ENCODE data around the gene BCR.

The BCR gene

DNA sequence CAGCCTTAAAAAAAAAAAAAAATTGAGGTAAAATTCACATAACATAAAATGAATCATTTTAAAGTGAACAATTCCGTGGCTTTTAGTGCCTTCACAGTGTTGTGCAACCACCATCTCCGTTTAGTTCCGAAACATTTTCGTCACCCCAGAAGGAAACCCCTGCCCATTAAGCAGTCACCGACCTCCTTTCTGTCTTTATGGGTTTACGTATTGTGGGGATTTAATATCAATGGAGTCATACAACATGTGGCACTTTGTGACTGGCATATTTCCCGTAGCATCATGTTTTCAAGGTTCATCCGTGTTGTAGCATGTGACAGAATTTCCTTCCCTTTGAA lies 65.5 kb downstream of the BCR start:
- no peak for DNase-seq (ENCODE audit: low spot score)
- TF ChIP-seq, protein P1, sequence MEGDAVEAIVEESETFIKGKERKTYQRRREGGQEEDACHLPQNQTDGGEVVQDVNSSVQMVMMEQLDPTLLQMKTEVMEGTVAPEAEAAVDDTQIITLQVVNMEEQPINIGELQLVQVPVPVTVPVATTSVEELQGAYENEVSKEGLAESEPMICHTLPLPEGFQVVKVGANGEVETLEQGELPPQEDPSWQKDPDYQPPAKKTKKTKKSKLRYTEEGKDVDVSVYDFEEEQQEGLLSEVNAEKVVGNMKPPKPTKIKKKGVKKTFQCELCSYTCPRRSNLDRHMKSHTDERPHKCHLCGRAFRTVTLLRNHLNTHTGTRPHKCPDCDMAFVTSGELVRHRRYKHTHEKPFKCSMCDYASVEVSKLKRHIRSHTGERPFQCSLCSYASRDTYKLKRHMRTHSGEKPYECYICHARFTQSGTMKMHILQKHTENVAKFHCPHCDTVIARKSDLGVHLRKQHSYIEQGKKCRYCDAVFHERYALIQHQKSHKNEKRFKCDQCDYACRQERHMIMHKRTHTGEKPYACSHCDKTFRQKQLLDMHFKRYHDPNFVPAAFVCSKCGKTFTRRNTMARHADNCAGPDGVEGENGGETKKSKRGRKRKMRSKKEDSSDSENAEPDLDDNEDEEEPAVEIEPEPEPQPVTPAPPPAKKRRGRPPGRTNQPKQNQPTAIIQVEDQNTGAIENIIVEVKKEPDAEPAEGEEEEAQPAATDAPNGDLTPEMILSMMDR (IDR thresholded peaks at IDR 0.05; ENCODE audit: extremely low read depth, insufficient read depth, missing control alignments), result no peak
- in situ Hi-C loops (cut with MboI; ENCODE audit: low pct_unique_long_range_greater_than_20kb, low sequenced_read_pairs, unreplicated experiment), result no loop called here

GRCh38 chr22:23246982-23247766 lies 66.9 kb downstream of the BCR start:
- DNase-seq (ENCODE audit: low spot score), result no peak
- TF ChIP-seq, protein P1 (IDR thresholded peaks at IDR 0.05; ENCODE audit: extremely low read depth, insufficient read depth, missing control alignments), result no peak
- in situ Hi-C loops (cut with MboI; ENCODE audit: low pct_unique_long_range_greater_than_20kb, low sequenced_read_pairs, unreplicated experiment), result no loop called here

- in situ Hi-C loops (cut with MboI; ENCODE audit: low pct_unique_long_range_greater_than_20kb, low sequenced_read_pairs, unreplicated experiment), result no loop called here
- TF ChIP-seq, protein P1 (IDR thresholded peaks at IDR 0.05; ENCODE audit: extremely low read depth, insufficient read depth, missing control alignments), result no peak
- no peak for DNase-seq (ENCODE audit: low spot score)
Observed at GRCh38 chr22:23248583-23248982, 68.3 kb downstream of the BCR start.

- in situ Hi-C loops (cut with MboI; ENCODE audit: low pct_unique_long_range_greater_than_20kb, low sequenced_read_pairs, unreplicated experiment), result no loop called here
- no peak for DNase-seq (ENCODE audit: low spot score)
- TF ChIP-seq, protein P1 (IDR thresholded peaks at IDR 0.05; ENCODE audit: extremely low read depth, insufficient read depth, missing control alignments), result no peak
Observed at GRCh38 chr22:23250056-23250784, 69.9 kb downstream of the BCR start.

- in situ Hi-C loops (cut with MboI; ENCODE audit: low pct_unique_long_range_greater_than_20kb, low sequenced_read_pairs, unreplicated experiment), result no loop called here
- no peak for DNase-seq (ENCODE audit: low spot score)
- TF ChIP-seq, protein P1 (IDR thresholded peaks at IDR 0.05; ENCODE audit: extremely low read depth, insufficient read depth, missing control alignments), result no peak
Observed at GRCh38 chr22:23250785-23251363, 70.6 kb downstream of the BCR start.

- no peak for DNase-seq (ENCODE audit: low spot score)
- in situ Hi-C loops (cut with MboI; ENCODE audit: low pct_unique_long_range_greater_than_20kb, low sequenced_read_pairs, unreplicated experiment), result no loop called here
- TF ChIP-seq, protein P1 (IDR thresholded peaks at IDR 0.05; ENCODE audit: extremely low read depth, insufficient read depth, missing control alignments), result no peak
Observed at GRCh38 chr22:23251445-23252093, 71.3 kb downstream of the BCR start.

Measured in GM13977 (cell line).